ENCODE results near the gene GGT6.
A peak's percentile ranks its signal among the peaks of the same experiment; 100 is the strongest.

Gene GGT6

DNA sequence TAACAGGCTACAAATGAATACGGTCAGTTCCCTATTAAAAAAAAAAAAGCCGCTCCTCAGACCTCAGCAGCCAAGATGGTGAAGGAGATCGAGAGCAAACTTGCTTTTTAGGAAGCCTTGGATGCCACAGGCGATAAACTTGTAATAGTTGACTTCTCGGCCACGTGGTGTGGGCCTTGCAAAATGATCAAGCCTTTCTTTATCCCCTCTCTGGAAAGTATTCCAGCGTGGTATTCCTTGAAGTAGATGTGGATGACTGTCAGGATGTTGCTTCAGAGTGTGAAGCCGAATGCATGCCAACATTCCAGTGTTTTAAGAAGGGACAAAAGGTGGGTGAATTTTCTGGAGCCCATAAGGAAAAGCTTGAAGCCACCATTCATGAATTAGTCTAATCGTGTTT, 11.8 kb upstream of the GGT6 start:
- DNase-seq: no peak

DNA sequence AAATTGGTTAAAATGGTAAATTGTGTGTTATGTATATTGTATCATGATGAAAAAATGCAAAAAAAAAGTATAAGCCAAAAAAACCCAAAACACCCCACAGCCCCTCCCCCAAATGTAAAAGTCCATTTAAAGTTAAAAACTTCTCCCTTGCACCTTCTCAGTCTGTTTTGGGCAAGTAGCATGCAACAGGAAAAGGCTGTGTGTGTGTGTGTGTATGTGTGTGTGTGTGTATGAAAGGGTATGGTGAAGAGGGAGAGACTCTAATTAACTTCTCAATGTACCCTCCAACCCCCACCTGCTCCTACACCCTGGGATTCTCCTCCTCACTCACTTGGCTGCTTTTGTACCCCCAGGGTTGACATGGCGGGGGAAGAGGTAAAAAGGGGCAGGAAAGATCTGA, 9.2 kb upstream of the GGT6 start:
- DNase-seq: no peak

DNA sequence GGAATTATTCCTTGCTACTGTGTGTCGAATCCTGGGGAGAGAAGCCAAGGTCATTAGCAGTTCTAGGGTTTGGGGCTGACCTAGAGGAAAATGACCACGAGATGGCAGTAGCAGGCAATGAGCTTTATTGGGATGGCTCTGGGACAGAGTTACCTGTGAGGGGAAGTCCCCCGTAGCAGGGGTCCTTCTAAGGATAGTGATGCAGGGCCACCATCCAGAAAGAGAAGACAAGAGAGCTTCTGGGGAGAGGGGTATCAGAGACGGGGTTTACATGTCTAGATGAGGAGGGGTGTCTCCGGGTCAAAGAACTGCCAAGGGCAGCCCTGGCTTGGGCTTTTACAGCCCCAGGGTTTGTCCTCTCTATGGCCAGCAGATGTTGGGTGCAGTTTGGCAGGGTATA, 6.4 kb upstream of the GGT6 start:
- DNase-seq: peak; percentile 8

DNA sequence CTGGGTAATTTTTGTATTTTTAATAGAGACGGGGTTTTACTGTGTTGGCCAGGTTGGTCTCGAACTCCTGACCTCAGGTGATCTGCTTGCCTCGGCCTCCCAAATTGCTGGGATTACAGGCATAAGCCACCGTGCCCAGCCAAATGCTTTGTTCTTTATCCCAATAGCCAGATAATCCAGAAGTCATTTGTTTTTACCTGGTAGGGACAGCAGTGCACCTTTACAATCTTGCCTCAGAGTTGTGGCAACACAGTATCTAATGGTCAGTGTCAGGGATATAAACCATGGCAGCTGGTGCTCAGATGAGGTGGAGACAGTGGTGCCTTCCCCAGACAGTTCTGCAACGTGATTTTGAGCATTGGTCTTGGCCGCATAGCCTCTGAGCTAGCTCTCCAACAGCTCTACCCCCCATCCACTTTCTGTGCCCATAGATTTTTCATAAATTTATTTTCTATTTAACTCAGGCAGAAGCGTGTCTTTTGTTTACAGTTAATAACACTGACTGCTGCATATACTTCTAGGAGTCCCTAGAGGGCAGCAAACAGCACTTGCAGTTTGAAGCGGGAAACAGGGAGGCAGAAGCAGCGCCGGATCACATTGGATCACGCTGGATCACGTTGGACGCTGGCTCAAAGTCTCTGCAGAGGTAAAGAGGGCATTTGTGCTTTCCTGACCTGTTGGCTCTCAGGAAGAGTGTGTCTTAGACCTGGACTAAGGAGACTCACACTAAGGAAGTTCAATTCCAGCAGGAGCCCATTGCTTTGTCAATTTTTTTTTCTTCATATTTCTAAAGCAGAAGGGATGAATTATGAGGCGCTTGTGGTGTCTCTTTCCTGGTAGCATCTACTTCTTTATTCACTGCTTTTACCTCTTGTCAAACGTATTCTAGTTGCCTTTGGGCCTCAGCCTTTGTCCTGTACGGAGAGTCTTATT, 5.1 kb upstream of the GGT6 start:
- peak; percentile 19 for DNase-seq

DNA sequence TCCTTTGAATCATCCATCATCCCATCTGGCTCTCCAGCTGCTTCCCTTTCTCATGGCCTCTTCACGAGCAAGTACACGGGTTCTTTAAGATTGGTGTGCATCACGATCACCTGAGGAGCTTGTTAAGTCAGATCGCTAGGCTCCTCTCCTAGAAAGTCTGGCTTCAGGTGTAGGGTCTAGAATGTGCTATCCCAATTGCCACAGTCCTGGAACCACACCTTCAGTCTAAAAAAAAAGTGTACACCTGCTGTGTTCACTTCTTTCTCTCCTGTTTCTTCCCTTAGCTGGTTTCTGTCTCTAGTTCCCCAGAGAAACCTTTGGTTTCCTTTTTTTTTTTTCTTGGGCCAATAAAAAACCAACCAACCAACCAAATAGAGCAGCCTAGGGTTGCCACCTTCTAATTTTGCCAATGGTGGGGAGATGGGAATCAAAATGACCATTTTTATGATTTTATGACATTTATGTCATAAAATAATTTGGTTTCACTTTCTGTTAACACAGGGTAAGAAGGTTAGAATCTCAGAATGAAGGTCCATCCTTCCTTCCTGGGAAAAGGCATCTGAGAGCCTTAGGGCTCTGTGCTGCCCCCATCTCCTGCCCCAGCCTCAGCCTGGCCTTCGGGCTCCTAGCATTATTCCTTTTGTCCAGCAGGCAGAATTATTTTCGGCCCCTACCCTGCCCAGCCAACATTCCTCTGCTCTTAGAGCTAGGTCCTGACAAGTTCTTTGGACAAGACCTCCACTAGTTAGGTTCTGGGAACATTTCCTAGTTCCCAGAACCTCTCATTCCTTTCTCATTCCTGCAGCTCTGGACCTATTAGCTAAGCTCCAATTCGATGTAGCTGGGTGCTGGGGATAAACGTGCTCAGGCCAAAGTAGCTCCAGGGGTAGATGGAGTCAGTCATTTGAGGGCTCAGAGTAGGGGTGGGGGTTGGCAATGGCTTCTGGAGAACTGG, 1.9 kb upstream of the GGT6 start:
- DNase-seq: no peak

DNA sequence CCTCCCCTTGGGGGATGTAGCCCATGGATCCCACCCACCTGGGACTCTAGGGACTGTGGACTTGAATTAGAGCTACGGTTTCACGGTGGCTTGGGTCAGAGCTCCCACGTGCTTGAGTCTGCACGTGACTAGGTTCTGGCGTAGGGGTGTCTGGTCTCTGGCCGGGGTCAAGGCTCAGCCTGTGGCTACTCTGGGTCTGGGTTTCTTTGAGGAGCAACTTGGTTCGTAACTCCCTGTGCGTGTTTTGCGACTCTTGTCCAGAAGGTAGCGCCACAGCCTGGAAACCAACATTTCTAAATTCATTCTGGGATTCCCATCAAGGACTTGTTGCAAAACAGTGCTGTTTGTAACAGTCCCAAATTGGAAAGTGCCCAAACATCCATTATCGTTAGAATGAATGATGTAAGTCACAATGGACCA, 470 bp upstream of the GGT6 start:
- DNase-seq: no peak

DNA sequence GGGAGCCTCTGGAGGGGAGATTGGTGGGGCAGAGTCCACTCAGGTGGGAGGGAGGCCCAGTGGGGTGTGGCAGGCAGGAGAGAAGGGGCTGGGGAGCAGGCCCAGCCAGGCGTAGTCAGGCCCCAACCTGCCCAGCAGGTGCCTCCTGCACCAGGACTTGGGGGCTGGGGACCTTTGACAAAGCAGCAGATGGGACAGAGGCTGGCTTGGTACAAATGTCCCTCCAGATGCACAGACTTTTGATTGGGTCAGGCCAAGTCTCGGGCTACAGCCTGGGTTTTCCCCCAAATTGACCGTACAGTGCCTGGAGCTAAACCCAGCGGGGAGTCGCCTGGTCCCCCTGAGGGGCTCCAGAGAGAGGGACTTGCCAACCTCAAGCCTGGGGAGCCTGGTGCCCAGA, 411 bp downstream of the GGT6 start:
- no peak for DNase-seq

DNA sequence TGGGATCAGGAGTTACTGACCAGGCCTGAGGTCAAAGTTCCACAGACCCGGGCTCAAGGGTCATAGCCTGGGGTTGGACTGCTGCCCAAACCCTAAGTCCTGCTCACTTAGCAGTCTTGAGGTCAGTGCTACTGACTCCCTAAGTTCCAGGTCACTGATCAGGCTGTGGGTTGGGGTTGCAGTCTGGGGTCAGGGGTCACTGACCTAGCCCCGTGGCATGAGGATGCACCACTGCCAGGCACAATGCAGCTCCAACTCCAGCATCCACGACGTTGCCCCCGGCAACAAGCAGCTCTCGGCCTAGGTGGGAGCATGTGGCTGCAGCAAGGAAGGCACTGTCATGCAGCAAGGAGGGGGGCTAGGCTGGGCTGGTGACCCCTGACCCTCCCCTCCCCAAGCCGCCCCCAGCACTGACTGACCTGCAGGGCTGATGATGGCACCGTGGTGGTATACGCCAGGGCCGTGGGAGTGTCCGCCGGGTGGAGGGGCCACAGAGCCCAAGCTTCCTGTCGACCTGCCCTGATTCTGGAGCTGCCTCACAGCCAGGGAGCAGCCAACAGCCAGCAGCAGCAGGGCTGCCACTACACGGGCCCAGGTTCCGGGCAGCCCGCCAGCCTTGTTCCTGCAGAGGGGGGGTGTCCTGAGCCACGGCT, 1.1 kb downstream of the GGT6 start:
- no peak for DNase-seq

DNA sequence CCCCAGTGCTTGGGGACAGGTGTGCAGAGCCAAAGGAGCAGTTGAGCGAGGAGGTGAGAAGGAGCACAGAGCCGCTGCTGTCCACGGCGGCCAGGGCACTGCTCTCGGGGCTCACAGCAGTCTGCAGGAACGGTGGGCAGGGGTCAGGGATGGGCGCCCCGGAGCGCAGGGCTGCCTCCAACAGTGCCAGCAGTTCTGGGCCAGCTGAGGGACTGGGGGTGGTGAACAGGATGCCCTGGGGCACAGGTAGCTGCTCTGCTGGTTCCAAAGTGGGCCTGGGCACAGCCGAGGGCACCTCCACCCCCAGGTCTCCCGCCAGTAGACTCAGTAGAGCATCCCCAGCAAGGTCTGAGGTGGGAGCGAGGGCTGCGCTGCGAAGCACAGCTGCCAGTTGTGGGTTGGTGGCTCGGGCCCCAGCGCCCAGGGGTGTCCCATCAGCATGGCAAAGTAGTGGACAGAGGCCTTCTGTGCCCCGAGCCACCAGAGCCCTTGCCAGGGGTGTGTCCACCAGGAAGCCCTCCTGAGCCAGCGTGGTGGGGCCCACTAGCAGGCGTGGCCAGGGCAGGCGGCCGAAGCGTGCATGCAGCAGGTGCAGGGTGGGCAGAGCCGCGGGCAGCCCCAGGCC, 1.9 kb downstream of the GGT6 start:
- no peak for DNase-seq

DNA sequence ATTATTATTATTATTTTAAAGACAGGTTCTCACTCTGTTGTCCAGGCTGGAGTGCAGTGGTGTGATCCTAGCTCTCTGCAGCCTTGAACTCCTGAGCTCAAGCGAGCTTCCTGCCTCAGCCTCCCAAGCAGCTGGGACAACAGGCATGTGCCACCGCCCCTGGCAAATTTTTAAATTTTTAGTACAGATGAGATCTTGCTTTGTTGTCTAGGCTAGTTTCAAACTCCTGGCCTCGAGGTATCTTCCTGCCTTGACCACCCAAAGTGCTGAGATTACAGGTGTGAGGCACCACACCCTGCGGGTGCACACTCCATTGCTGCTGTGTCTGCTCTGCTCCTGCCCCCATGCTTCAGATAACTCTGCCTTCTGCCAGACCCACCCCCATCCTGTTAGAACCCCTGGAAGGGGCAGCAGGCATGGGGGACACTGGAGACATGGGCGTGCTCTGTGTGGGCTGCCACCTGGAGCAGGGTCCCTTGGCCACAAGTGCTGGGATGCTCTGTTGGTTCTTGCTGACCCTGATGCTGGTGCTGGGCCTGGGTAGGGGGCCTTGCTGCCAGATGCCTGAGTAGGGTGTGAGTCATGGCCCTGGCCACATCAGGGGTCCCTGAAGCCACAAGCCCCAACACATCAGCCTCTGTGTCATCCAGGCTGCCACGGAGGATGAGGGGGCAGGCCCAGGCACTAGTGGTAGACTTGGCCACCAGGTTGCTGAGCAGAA, 2.6 kb downstream of the GGT6 start:
- no peak for DNase-seq

DNA sequence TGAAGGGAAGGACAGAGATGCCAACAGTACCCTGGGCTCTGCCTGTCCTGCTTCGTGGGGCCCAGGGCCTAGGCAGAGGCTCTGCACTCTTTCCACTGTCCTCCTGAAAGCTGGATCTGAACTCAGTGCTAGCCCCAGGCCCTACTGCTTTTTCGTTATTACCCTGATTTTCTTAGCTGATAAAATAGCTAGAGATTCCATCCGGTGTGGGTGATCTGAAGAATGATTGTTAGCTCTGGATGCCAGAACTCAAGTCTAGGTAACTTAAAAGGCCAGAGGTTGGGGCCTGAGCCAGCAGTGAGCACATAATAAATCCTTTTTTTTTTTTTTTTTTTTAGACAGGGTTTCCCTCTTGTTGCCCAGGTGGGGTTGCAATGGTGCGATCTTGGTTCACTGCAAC, 3.4 kb downstream of the GGT6 start:
- DNase-seq: no peak

DNA sequence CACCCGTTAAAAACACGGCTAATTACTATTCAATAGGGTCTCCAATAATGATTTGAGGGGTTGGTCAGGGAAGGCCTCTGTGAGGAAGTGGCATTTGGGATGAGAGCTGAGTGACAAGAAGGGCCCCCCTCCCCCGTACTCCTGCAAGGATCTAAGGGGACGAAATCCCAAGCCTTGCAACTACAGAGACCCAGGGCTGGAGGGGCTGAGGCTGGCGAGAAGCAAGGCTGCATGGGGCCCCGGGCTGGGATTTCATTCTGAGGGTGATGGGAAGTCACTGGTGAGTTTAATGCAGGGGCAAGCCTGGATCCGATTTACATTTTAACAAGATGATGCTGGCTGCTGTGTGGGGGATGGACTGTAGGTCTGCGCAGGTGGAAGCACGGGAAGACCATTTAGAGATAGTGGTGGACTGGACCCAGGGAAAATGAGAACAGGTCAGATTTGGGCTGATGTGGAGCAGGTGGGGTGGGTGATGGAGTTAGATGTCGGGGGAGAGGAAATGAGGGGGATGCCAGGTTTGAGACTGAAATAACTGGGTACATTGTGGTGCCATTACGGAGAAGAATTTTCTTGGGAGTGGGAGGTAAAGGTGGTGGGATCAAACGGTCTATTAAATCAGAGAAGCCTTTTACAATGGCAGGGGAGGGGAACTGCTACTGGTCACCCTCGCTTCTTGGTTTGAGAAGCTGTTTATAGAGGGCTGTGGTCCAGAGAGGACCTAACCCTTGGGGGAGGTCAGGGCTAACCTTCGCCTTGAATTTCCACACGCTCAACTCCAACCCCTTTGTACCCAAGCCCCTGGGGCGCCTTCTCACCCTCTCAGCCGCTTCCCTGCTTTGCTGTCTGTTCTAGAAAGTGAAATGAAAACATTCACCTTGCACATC, 4.3 kb downstream of the GGT6 start:
- DNase-seq: no peak

DNA sequence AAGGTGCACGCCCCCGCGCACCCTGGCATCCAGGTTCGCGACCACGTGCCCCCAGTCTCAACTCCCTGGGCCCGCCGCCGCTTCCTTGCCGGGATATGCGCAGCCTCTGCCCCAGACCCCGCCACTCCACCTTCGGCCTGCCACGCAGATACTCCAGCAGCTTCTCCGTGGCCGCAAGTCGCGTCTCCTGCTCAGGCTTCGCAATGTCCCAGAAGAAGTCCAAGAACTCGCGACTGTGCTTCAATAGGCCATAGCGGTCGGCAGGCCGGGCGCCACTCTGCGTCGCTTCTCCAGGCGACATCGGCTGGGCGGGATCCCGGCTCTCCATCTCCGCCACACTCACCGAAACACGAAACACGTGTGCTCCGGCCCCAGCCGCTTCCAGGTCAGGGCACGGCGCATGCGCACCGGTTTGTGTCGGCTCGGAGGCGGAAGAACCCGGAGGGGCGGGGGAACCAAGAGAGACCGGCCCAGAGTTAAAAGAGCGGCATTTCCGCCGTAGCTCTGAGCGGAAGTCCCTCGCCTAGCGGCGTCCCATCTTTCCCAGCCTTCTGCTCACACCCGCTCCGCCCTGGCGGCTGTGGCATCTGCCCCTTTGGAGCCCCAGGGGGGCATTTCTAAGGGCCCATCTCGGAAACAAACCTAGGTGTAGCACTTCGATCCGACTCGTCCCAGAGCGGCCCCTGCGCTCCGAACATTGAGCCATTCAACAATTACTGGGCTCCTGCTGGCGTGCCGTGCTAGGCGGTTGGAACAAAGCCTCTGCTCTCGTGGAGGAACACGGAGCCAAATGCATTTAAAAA, 5.2 kb downstream of the GGT6 start, which contains the start of gene MYBBP1A:
Gene MYBBP1A, minus strand, starts transcription at position 388 of the 803 bp plus-strand sequence. Its CDS starts 60 bp downstream, at position 328.
- peak; percentile 95 for DNase-seq

DNA sequence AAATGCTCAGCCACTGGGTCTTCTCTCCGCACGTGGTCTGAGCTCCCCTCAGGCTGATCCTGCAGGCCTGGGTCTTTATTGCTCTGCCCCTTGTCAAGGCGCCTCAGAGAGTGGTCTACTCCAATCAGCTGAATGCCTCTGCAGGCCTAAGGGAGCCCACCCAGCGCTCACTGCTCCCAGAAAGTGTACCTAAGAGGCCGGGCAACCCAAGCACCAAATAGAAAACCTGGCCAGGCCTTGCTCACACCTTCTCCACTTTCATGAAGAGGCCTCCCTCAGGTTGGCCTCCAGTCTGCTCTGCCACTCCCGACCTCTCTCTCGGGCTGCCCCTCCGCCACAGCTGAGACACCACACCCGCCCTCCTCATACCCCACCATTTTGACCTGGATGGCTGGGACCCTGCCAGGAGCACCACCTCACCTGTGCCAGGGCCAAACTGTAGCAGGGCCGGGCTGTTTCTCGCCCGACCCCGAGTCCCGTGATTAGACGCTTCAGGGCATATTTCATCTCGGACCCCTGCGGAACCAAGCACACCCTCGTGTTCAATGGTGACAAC, 5.9 kb downstream of the GGT6 start:
- no peak for DNase-seq

DNA sequence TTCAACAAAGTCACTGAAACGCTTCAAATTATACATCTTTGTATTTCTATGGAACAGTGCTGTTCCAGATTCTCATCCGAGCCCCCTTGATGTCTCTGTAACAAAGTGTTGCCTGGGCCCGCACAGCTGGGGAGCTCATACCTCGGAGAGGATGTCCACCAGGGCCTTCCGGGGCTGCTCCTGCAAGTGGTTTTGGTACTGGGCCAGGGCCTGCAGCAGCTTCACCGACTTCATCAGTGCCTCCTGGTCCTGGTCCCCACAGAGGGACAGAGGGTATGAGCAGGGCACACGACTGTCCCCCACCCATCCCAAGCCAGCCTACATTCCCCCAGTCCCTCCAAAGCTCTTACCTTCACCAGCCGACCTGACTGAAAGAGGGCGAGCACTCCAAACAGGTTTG, 6.7 kb downstream of the GGT6 start:
- DNase-seq: no peak

DNA sequence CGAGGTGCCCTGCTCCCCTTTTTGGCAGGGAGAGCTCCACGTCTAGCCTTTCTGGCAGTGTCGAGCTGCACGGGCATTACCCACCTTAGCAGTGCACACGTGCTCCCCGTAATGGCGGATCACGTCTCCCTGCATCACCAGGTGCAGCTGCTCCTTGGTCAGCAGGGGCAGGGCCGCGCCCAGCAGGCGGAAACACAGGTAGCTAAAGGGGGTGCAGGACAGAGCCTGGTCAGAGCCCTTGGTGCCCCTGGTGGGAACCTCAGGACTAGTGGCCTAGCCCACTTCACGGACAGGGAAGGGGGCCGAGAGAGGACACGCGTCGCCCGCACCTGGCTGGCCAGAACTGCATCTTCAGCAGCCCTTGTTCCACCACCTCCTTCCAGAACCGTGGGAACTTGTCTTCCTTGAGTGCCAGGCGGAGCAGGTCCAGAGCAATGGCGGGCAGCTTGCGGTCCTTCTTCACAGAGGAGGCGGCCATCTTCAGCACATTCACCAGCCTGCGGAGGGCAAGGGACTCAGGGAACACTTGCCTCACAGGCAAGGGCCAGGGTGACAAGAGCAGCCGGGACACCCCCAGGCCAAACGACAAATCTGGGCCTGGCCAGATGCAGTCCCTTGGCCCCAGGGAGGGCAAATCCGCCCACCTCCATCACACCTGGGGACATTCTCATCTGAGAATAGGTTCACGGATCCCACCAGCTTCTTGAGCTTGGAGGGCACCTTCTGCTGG, 8.4 kb downstream of the GGT6 start:
- DNase-seq: no peak

DNA sequence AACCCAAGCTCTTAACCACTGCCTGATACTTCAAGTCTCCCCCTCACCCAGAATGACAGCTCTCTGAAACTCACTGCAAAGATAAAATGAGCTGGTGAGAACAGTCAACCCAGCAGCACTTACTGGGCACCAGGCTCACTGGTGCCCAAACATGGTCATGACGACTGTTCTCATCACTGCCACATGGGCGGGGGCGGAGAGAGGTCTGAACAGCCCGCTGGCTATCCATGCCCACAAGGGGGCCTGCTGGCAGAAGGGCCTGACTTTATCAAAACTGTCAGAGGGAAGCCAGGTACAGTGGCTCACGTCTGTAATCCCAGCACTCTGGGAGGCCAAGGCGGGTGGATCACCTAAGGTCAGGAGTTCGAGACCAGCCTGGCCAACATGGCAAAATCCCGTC, 9.2 kb downstream of the GGT6 start:
- no peak for DNase-seq

DNA sequence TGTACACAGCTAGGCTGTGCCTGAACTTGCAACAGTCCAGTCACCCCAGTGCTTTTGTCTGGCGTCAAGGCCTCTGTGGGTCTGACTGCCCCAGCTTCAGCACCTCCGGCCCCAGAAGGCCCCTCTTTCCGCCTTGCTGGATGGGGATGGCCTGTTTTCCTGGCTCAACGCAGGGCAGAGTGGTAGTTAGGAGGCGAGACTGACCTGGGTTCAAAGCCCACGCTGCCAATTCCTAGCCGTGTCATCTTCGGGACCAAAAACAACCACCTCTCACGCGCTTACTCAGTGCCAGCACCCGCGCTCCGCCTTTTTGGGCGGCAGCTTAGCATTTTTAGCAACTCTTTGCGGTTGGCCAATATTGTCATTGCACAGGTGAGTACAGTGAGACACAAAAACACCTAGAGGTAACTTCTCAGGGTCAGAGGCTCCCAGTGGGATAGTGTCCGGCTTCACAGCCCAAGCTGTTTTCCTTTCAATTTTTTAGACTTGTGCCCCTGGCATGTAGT, 9.8 kb downstream of the GGT6 start:
- no peak for DNase-seq

Data from activated effector memory CD4-positive, alpha-beta T cell treated with Interleukin-2 at 50 U/mL for 16 hours (primary cell).